Endothelial cell of umbilical vein (primary cell): ENCODE data around the gene NOD2. TPM values are rescaled to one million over a fixed set of nuclear protein-coding genes. Genes with fewer than 3 reads are reported as not detected.

Source experiments
- BruUV-seq: library from RNA; stranded (reverse); fragments of 400-500 nt; replicated peaks from 2 replicates; lab custom pipeline; 2021; lab: Mats Ljungman, UMichigan
- CTCF ChIA-PET: fragments of 300-600, 350-600 bp; sonication (Branson Sonifier 250); formaldehyde crosslinking; loops from one replicate; lab custom pipeline; 2021; ENCODE audit warnings: antibody characterized with exemption, inconsistent platforms; lab: Charles Lee
- POLR2A ChIA-PET: fragments of 300-600, 350-600 bp; sonication (Branson Sonifier 250); formaldehyde crosslinking; loops from one replicate; lab custom pipeline; 2021; ENCODE audit warnings: antibody characterized with exemption, inconsistent platforms; lab: Charles Lee
- DNase-seq: peaks from one replicate; pipeline ENCODE4 v3.0.0-alpha.2; 2011; ENCODE audit warnings: low read depth, low spot score
- FAIRE-seq: peaks from 2 replicates; lab custom pipeline; 2011; peaks lifted over from hg19 to GRCh38; lab: Jason Lieb, UNC
- H2AFZ ChIP-seq: 2 replicates; pipeline ENCODE4 v1.6.0; 2012; ENCODE audit warnings: low read depth, low read length, control low read depth, inconsistent platforms
- H3K27ac ChIP-seq: 2 replicates; pipeline ENCODE4 v1.5.1; 2011; ENCODE audit warnings: low read depth, mild to moderate bottlenecking, control low read depth, low read length, moderate library complexity; ENCODE audit not compliant: insufficient read depth
- H3K27me3 ChIP-seq, 2 experiments: 2 replicates each; pipeline versions ENCODE4 v1.6.0 to v1.6.1; 2011; ENCODE audit warnings: low read length in 2 of 2, mixed read lengths in 1 of 2; ENCODE audit not compliant: control insufficient read depth in 2 of 2, insufficient read depth in 2 of 2
- H3K36me3 ChIP-seq, 2 experiments: 2 replicates in 1 of 2; 3 replicates in 1 of 2; pipeline ENCODE4 v1.5.1; 2011; ENCODE audit warnings: low read length in 2 of 2, mild to moderate bottlenecking in 1 of 2, moderate library complexity in 1 of 2; ENCODE audit not compliant: control insufficient read depth in 2 of 2, insufficient read depth in 2 of 2; ENCODE audit errors: extremely low read depth in 1 of 2
- H3K4me1 ChIP-seq: 3 replicates; pipeline ENCODE4 v1.5.1; 2011; ENCODE audit warnings: mild to moderate bottlenecking, low read length; ENCODE audit not compliant: control insufficient read depth, insufficient read depth; ENCODE audit errors: extremely low read depth
- H3K4me2 ChIP-seq: 2 replicates; pipeline ENCODE4 v1.6.1; 2011; ENCODE audit warnings: low read length, control low read depth, mixed read lengths; ENCODE audit not compliant: insufficient read depth
- H3K4me3 ChIP-seq, 3 experiments: fragments of 200-600 bp in 1 of 3; sonication (generic), shearing (Covaris generic) in 1 of 3; replicated peaks in 1 of 3; 2 replicates each; pipeline ENCODE4 v1.5.1; 2011 to 2016; ENCODE audit warnings: control low read depth in 3 of 3, low read length in 3 of 3, mild to moderate bottlenecking in 2 of 3, inconsistent platforms in 1 of 3, low read depth in 1 of 3, moderate library complexity in 1 of 3; ENCODE audit not compliant: insufficient read depth in 1 of 3
- H3K79me2 ChIP-seq: 2 replicates; pipeline ENCODE4 v1.6.0; 2012; ENCODE audit warnings: low read length, inconsistent platforms; ENCODE audit not compliant: control insufficient read depth, insufficient read depth
- H3K9ac ChIP-seq: replicated peaks from 2 replicates; pipeline ENCODE3; 2011; ENCODE audit warnings: low read length, control low read depth; ENCODE audit not compliant: insufficient read depth; ENCODE audit errors: extremely low read depth
- H3K9me1 ChIP-seq: replicated peaks from 3 replicates; pipeline ENCODE4 v1.6.0; 2011; ENCODE audit warnings: mild to moderate bottlenecking, low read length; ENCODE audit not compliant: control insufficient read depth, insufficient read depth; ENCODE audit errors: extremely low read depth
- H3K9me3 ChIP-seq: replicated peaks from 2 replicates; pipeline ENCODE4 v1.5.1; 2012; ENCODE audit warnings: low read length, inconsistent platforms; ENCODE audit not compliant: control insufficient read depth, insufficient read depth
- H4K20me1 ChIP-seq: replicated peaks from 2 replicates; pipeline ENCODE3; 2011; ENCODE audit warnings: mild to moderate bottlenecking, low read length; ENCODE audit not compliant: control insufficient read depth, insufficient read depth; ENCODE audit errors: extremely low read depth
- CTCF ChIP-seq, 2 donors: IDR thresholded peaks; 1 replicate in 1 of 2; 2 replicates in 1 of 2; pipeline ENCODE4 v1.5.1; 2011; ENCODE audit warnings: low read length in 2 of 2, mild to moderate bottlenecking in 2 of 2, moderate library complexity in 2 of 2, control low read depth in 1 of 2, inconsistent platforms in 1 of 2, low read depth in 1 of 2; ENCODE audit not compliant: insufficient read depth in 1 of 2; ENCODE audit errors: extremely low read depth in 1 of 2
- MYC ChIP-seq: IDR thresholded peaks from one replicate; pipeline ENCODE4 v1.6.1; 2011; ENCODE audit warnings: mild to moderate bottlenecking, low read depth, low read length
- dilution Hi-C: fragments of 300-500 bp; cut with MboI; formaldehyde crosslinking; loops from one replicate; pipeline ENCODE4 v1.15.0; 2019; ENCODE audit warnings: low sequenced_read_pairs; ENCODE audit not compliant: extremely low pct_ligation_motif_present
- intact Hi-C: fragments of 100-400 bp; cut with micrococcal nuclease; formaldehyde crosslinking; loops from one replicate; pipeline ENCODE4 v1.10.0; 2022
- polyA plus RNA-seq, 4 experiments: library from polyadenylated mRNA; depleted of rRNA in 3 of 4; stranded (reverse) in 3 of 4; unstranded in 1 of 4; fragments of >200 nt; gene quantifications; 2 replicates each; pipeline versions ENCODE4 v1.2.1 to v1.2.3, GENCODE V29; 2011 to 2012; ENCODE audit warnings: missing spikeins in 1 of 4
- total RNA-seq: library from RNA; stranded (reverse); gene quantifications from 2 replicates; pipeline ENCODE4 v1.2.3, GENCODE V29; 2021

Gene NOD2
- total and polyA plus RNA-seq, 2 donors (not counting 3 experiments of a cell fraction or from before 2014, with no cell fraction given) = 0.07 to 0.58 TPM

DNA sequence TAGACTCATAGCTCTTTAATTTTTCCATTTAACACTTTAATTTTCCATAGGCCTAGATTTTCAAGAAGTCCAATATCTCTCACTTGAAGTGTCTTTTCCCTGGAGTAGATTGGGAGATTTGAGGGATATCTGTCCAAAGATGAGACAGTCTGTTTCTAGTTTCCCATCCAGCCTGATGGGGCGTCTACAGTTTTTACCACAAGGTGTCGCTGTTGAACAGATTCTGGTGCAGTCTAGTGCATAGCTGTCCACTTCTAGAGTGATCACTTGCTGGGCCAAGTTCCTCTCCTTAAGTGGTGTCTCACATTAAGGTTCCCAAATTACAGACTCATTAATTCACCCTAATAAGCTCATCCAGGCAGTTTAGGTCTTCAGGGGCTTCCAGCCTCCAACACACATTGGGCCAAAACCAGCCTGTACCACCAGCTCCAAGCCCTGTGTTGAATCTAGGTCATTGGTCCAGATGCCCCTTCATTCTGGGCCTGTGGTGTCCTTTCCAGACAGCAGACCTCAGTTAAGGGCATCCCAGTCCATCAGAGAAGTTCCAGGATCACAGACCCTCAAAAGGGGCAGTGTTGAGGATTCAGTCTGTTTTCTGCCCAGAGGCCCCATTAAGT is 21.7 kb upstream of the NOD2 start:
- TF ChIP-seq MYC (no peak), CTCF (IDR thresholded peaks at IDR 0.05; ENCODE audit: extremely low read depth in 1 of 2, insufficient read depth in 1 of 2, low read depth in 1 of 2, low read length in 2 of 2) (peak; percentile 48 to 51)
- no peak overlapping the region for H3K27ac ChIP-seq
- dilution Hi-C loops (no loop called here), intact Hi-C loops (loop anchor here (1.0 kb wide), 1 partner anchor 135 kb away; no protein-coding TSS in a partner anchor)
- FAIRE-seq = peak; percentile 73
- H3K4me3 ChIP-seq = no peak overlapping the region
- H3K4me2 ChIP-seq = no peak overlapping the region
- H3K4me1 ChIP-seq = no peaks in the 10 kb centered on the region
- H2AFZ ChIP-seq = no peak overlapping the region
- H3K9me3 ChIP-seq = peaks cover 3% of the 10 kb centered on the region
- no peak overlapping the region for H3K9ac ChIP-seq
- no peaks in the 10 kb centered on the region for H3K27me3 ChIP-seq
- ChIA-PET POLR2A (no interaction called here), CTCF (interaction anchor here (0.8 to 10.9 kb wide), 7 partner anchors 9 to 647 kb away, joined by 3 to 179 read pairs (median 4); partner anchors contain the start of gene CNEP1R1)
- DNase-seq = peak; percentile 17
- H3K9me1 ChIP-seq = no peaks in the 10 kb centered on the region
- BruUV-seq = no TSS peak
- no peaks in the 10 kb centered on the region for H4K20me1 ChIP-seq
- H3K36me3 ChIP-seq = no peaks in the 10 kb centered on the region
- H3K79me2 ChIP-seq = no peaks in the 10 kb centered on the region

GRCh38 chr16:50673496-50674275 is 19.7 kb upstream of the NOD2 start:
- Histone ChIP-seq H3K4me3 (no peak overlapping the region), H3K36me3 (no peaks in the 10 kb centered on the region), H3K9me3 (peaks cover 3% of the 10 kb centered on the region), H3K4me2 (no peak overlapping the region), H4K20me1 (no peaks in the 10 kb centered on the region), H3K79me2 (no peaks in the 10 kb centered on the region), H3K27ac (no peak overlapping the region), H3K27me3 (no peaks in the 10 kb centered on the region), H3K9me1 (no peaks in the 10 kb centered on the region), H3K9ac (no peak overlapping the region), H2AFZ (no peak overlapping the region), H3K4me1 (no peaks in the 10 kb centered on the region)
- BruUV-seq = no TSS peak
- FAIRE-seq = no peak
- ChIA-PET CTCF (interaction anchor here (1.1 to 10.9 kb wide), 4 partner anchors 8 to 648 kb away, joined by 3 to 179 read pairs (median 14); partner anchors contain the start of gene CNEP1R1), POLR2A (no interaction called here)
- dilution Hi-C loops = no loop called here
- intact Hi-C loops = no loop called here
- DNase-seq = no peak
- no peak for TF ChIP-seq CTCF (IDR thresholded peaks at IDR 0.05; ENCODE audit: extremely low read depth in 1 of 2, insufficient read depth in 1 of 2, low read depth in 1 of 2, low read length in 2 of 2)
